GM23338 (cell line): ENCODE measurements around the gene ZNF189. TPM values are rescaled to one million over a fixed set of nuclear protein-coding genes. Genes with fewer than 3 reads are reported as not detected.
A peak's percentile ranks its signal among the peaks of the same experiment; 100 is the strongest.

ENCODE experiments used
- ATAC-seq: fragments of 200-7000 bp; cut with Tn5 transposase; 3 replicates; pipeline ENCODE4 v1.9.1; 2020
- DNase-seq: peaks from one replicate; pipeline ENCODE4 v3.0.0-alpha.2; 2015; ENCODE audit warnings: low spot score
- H2AFZ ChIP-seq: fragments of 200-600 bp; sonication (generic); 2 replicates; pipeline ENCODE4 v1.8.0; 2016; ENCODE audit warnings: antibody characterized with exemption, mild to moderate bottlenecking, moderate library complexity
- H3F3A ChIP-seq: fragments of 200-600 bp; sonication (generic); replicated peaks from 2 replicates; pipeline ENCODE4 v1.8.0; 2017; ENCODE audit warnings: antibody characterized with exemption, mixed run types, low read depth
- H3K27ac ChIP-seq: fragments of 200-600 bp; sonication (generic); 2 replicates; pipeline ENCODE4 v1.6.1; 2016; ENCODE audit warnings: low read depth
- H3K27me3 ChIP-seq: fragments of 200-600 bp; sonication (generic); 2 replicates; pipeline ENCODE4 v1.8.0; 2016; ENCODE audit warnings: mild to moderate bottlenecking, mixed run types, moderate library complexity; ENCODE audit not compliant: insufficient read depth
- H3K36me3 ChIP-seq: fragments of 200-600 bp; sonication (generic); 2 replicates; pipeline ENCODE4 v1.8.0; 2016; ENCODE audit warnings: mild to moderate bottlenecking; ENCODE audit not compliant: insufficient read depth
- H3K4me1 ChIP-seq: fragments of 200-600 bp; sonication (generic); 2 replicates; pipeline ENCODE4 v1.8.0; 2016; ENCODE audit warnings: mild to moderate bottlenecking, moderate library complexity; ENCODE audit not compliant: insufficient read depth
- H3K4me2 ChIP-seq: fragments of 200-600 bp; sonication (generic); 2 replicates; pipeline ENCODE4 v1.7.1; 2017; ENCODE audit warnings: mixed run types
- H3K4me3 ChIP-seq: fragments of 200-600 bp; sonication (generic); 2 replicates; pipeline ENCODE4 v1.6.1; 2016; ENCODE audit warnings: mixed run types
- H3K79me2 ChIP-seq: fragments of 200-600 bp; sonication (generic); replicated peaks from 2 replicates; pipeline ENCODE4 v1.8.0; 2017; ENCODE audit warnings: mild to moderate bottlenecking; ENCODE audit not compliant: insufficient read depth
- H3K9me2 ChIP-seq: fragments of 200-600 bp; sonication (generic); 2 replicates; pipeline ENCODE4 v1.8.0; 2017; ENCODE audit not compliant: insufficient read depth
- H4K20me1 ChIP-seq: fragments of 200-600 bp; sonication (generic); replicated peaks from 2 replicates; pipeline ENCODE4 v1.8.0; 2017; ENCODE audit warnings: mild to moderate bottlenecking; ENCODE audit not compliant: insufficient read depth
- H3K27ac Mint-ChIP-seq: 2 replicates; pipeline ENCODE4 v1.8.0; 2020; ENCODE audit warnings: inconsistent platforms, mild to moderate bottlenecking, moderate library complexity, mixed read lengths
- H3K27me3 Mint-ChIP-seq: 3 replicates; pipeline ENCODE4 v1.8.0; 2022; ENCODE audit warnings: low read depth, mild to moderate bottlenecking, moderate library complexity, mixed read lengths, inconsistent platforms; ENCODE audit not compliant: insufficient read depth, poor library complexity
- H3K36me3 Mint-ChIP-seq: 3 replicates; pipeline ENCODE4 v1.8.0; 2021; ENCODE audit warnings: low read depth, mild to moderate bottlenecking, inconsistent platforms, moderate library complexity, mixed read lengths
- H3K4me1 Mint-ChIP-seq: 3 replicates; pipeline ENCODE4 v1.8.0; 2020; ENCODE audit warnings: mild to moderate bottlenecking, inconsistent platforms, mixed read lengths
- H3K4me3 Mint-ChIP-seq: 3 replicates; pipeline ENCODE4 v1.8.0; 2021; ENCODE audit warnings: moderate library complexity, mild to moderate bottlenecking, inconsistent platforms, mixed read lengths
- H3K9me3 Mint-ChIP-seq: 3 replicates; pipeline ENCODE4 v1.8.0; 2020; ENCODE audit warnings: moderate library complexity, mild to moderate bottlenecking, inconsistent platforms, mixed read lengths
- CTCF ChIP-seq, 2 experiments: fragments of 200-600 bp in 1 of 2; sonication (generic) in 1 of 2; conservative IDR thresholded peaks; 2 replicates each; pipeline versions ENCODE4 v1.5.1 to v1.6.1; 2016 to 2017; ENCODE audit warnings: antibody characterized with exemption in 2 of 2, low read depth in 2 of 2, mild to moderate bottlenecking in 2 of 2, moderate library complexity in 1 of 2
- ETS1 ChIP-seq: IDR thresholded peaks from 2 replicates; pipeline ENCODE4 v1.6.1; 2016; ENCODE audit warnings: antibody characterized with exemption
- EZH2phosphoT487 ChIP-seq: fragments of 200-600 bp; sonication (generic); IDR thresholded peaks from one replicate; pipeline ENCODE4 v1.8.1; 2018; ENCODE audit warnings: antibody characterized with exemption; ENCODE audit not compliant: unreplicated experiment
- JUNB ChIP-seq: IDR thresholded peaks from one replicate; pipeline ENCODE4 v1.6.1; 2016; ENCODE audit warnings: antibody characterized with exemption; ENCODE audit not compliant: unreplicated experiment
- ZNF114 ChIP-seq: fragments of 250-450 bp; sonication (Bioruptor Pico); IDR thresholded peaks from 2 replicates; pipeline ENCODE4 v1.5.0; 2020; ENCODE audit warnings: mild to moderate bottlenecking, moderate library complexity
- ZNF462 ChIP-seq: fragments of 250-450 bp; sonication (Bioruptor Pico); IDR thresholded peaks from 2 replicates; pipeline ENCODE4 v1.5.0; 2020; ENCODE audit warnings: mild to moderate bottlenecking, moderate library complexity
- polyA plus RNA-seq: library from polyadenylated mRNA; unstranded; fragments of >200 nt; fragmentation: Nextera tagmentation; extraction: Ambion mirVana; gene quantifications from 2 replicates; pipeline ENCODE4 v1.2.1, GENCODE V29; 2016
- total RNA-seq: library from RNA; depleted of rRNA; stranded (reverse); fragments of >200 nt; shearing (Covaris generic); gene quantifications from 2 replicates; pipeline ENCODE4 v1.2.3, GENCODE V29; 2014

Gene ZNF189
- total and polyA plus RNA-seq, 2 experiments from 2014 or later = 5.8 to 10.6 TPM

- TF ChIP-seq ZNF462 (CRISPR knock-in tag) (no peak), EZH2phosphoT487 (no peak), JUNB (no peak), CTCF (conservative IDR thresholded peaks at IDR 0.05; ENCODE audit: low read depth in 2 of 2) (no peak)
Measured at GRCh38 chr9:101398930-101399642, 435 bp downstream of the ZNF189 start (continued).

- Histone ChIP-seq H3K36me3 (peaks cover 30% of the 10 kb centered on the region; the same call in 1 of the 2 replicates), H3K4me2 (peak overlapping the region; percentile 91), H2AFZ (peak overlapping the region; percentile 83; the same call in 1 of the 2 replicates), H3K27ac (no peak overlapping the region), H3K9me2 (no peaks in the 10 kb centered on the region), H3K79me2 (peaks cover 53% of the 10 kb centered on the region), H4K20me1 (peaks cover 7% of the 10 kb centered on the region), H3F3A (no peaks in the 10 kb centered on the region), H3K27me3 (no peaks in the 10 kb centered on the region), H3K4me1 (peaks cover 12% of the 10 kb centered on the region; the same call in 1 of the 2 replicates), H3K4me3 (peak overlapping the region; percentile 78)
- peaks cover 5% of the 10 kb centered on the region for H3K4me1 Mint-ChIP-seq
- H3K27ac Mint-ChIP-seq = no peak overlapping the region
- H3K4me3 Mint-ChIP-seq = peak overlapping the region; percentile 100
- H3K36me3 Mint-ChIP-seq = peaks cover 74% of the 10 kb centered on the region
- H3K9me3 Mint-ChIP-seq = peaks cover 4% of the 10 kb centered on the region
- H3K27me3 Mint-ChIP-seq = peaks cover 4% of the 10 kb centered on the region
- DNase-seq (no peak), ATAC-seq (no peak)
- TF ChIP-seq ETS1 (no peak), ZNF114 (CRISPR knock-in tag) (no peak)
Measured at GRCh38 chr9:101399643-101399970, 956 bp downstream of the ZNF189 start.
